Activated B cell treated with CpG ODN at 0.5 μM for 24 hours (primary cell): ENCODE data around the gene SRBD1. TPM values are rescaled to one million over a fixed set of nuclear protein-coding genes. Genes with fewer than 3 reads are reported as not detected.

Experiments
- ATAC-seq: fragments of 200-7000 bp; cut with Tn5 transposase; one replicate; pipeline ENCODE4 v1.10.0; 2021; ENCODE audit warnings: low read depth, mild to moderate bottlenecking, moderate library complexity
- CTCF ChIA-PET: fragments of 350-600 bp; sonication (Branson Sonifier 250); formaldehyde crosslinking; loops from one replicate; lab custom pipeline; 2021; ENCODE audit warnings: antibody characterized with exemption; lab: Charles Lee
- POLR2A ChIA-PET: fragments of 350-600 bp; sonication (Branson Sonifier 250); formaldehyde crosslinking; loops from one replicate; lab custom pipeline; 2021; ENCODE audit warnings: antibody characterized with exemption; lab: Charles Lee
- DNase-seq: peaks from one replicate; pipeline ENCODE4 v3.0.0; 2022
- H3K27ac Mint-ChIP-seq: one replicate; pipeline ENCODE4 v1.8.0; 2020; ENCODE audit warnings: mixed read lengths
- H3K27me3 Mint-ChIP-seq: one replicate; pipeline ENCODE4 v1.8.0; 2021; ENCODE audit warnings: mixed read lengths
- H3K36me3 Mint-ChIP-seq: one replicate; pipeline ENCODE4 v1.8.0; 2021; ENCODE audit warnings: low read depth, mixed read lengths
- H3K4me1 Mint-ChIP-seq: one replicate; pipeline ENCODE4 v1.8.0; 2021; ENCODE audit warnings: mixed read lengths
- H3K4me3 Mint-ChIP-seq: one replicate; pipeline ENCODE4 v1.8.0; 2020; ENCODE audit warnings: mild to moderate bottlenecking, mixed read lengths
- H3K9me3 Mint-ChIP-seq: one replicate; pipeline ENCODE4 v1.8.0; 2020; ENCODE audit warnings: mixed read lengths
- CTCF ChIP-seq: fragments of 200-600 bp; IDR thresholded peaks from one replicate; pipeline ENCODE4 v1.8.0; 2022; ENCODE audit warnings: antibody characterized with exemption, mild to moderate bottlenecking
- intact Hi-C: fragments of 100-400 bp; cut with micrococcal nuclease; formaldehyde crosslinking; loops from one replicate; pipeline ENCODE4 v1.15.1; 2024
- total RNA-seq: library from RNA; stranded (reverse); gene quantifications from 2 replicates; pipeline ENCODE4 v1.2.3, GENCODE V29; 2022

The SRBD1 gene
- total RNA-seq, 1 donor from 2014 or later = 20.2 TPM

DNA sequence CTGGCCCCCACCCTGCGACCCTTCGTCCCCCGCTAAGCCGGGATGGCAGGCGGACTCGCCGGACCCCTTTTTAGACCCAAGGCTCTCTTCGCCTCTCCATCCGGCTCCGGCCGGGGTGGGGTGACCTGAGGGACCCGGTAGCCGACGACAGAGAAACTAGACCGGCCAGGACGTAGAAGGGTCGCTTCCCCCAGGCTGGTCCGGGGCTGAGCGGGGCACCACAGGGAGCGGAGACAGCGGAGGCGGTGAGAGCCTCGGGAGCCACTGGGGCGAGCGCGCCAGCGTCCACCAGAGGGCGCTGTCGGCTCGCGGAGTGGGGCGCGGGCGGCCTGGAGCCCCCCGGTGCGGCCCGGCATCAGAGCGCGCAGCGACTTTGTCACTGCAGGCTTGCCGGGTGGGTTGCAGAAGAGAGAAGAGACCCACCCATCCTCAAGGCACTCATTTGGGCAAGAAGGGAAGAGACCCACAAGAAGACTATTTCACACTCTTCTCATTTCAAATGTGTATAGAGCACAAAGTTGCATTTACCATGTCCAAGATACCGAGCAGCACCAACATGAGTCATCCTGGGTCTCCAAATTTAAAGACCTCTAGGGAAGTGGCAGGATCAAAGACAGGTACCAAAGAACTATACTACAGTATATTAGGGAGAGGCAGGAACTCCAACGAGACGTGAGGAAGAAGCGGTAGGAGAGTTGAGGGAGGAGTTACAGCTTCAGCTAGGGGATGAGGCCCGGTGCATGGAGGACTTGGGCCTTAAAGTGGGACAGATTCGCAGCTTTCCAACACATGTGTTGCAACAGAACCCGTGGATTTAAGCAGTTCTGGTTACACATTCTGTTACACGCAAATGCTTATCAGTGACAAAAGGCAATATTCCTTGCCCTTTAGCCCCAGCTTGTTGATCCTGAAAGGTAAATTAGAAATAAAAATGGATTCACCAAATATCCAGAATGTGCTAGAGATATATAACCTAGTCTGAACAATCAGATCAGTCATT lies 32.8 kb upstream of the SRBD1 start:
- ChIA-PET POLR2A (no interaction called here), CTCF (interaction anchor here (0.8 to 1.7 kb wide), 20 partner anchors 55 to 350 kb away, joined by 3 to 24 read pairs (median 3); no protein-coding TSS in a partner anchor)
- no peaks in the 10 kb centered on the region for H3K9me3 Mint-ChIP-seq
- peak; percentile 83 for DNase-seq
- intact Hi-C loops = loop anchor here (1.0 to 2.0 kb wide), 8 partner anchors 33 to 817 kb away; partner anchors contain the start of gene SRBD1
- peaks cover 5% of the 10 kb centered on the region for H3K27me3 Mint-ChIP-seq
- peak; percentile 99 for ATAC-seq
- peaks cover 14% of the 10 kb centered on the region for H3K4me1 Mint-ChIP-seq
- peak overlapping the region; percentile 77 for H3K4me3 Mint-ChIP-seq
- no peak overlapping the region for H3K27ac Mint-ChIP-seq
- peak; percentile 95 for TF ChIP-seq CTCF
- no peaks in the 10 kb centered on the region for H3K36me3 Mint-ChIP-seq

- intact Hi-C loops = loop anchor here (1.0 to 2.0 kb wide), 8 partner anchors 32 to 818 kb away; partner anchors contain the start of gene SRBD1
- no peaks in the 10 kb centered on the region for H3K9me3 Mint-ChIP-seq
- DNase-seq (no peak), ATAC-seq (no peak)
- H3K36me3 Mint-ChIP-seq = no peaks in the 10 kb centered on the region
- POLR2A ChIA-PET = interaction anchor here (0.8 to 1.4 kb wide), 2 partner anchors 108 to 293 kb away, joined by 3 to 4 read pairs; no protein-coding TSS in a partner anchor
- H3K4me1 Mint-ChIP-seq = peaks cover 12% of the 10 kb centered on the region
- no peak for TF ChIP-seq CTCF
- peak overlapping the region; percentile 77 for H3K4me3 Mint-ChIP-seq
- CTCF ChIA-PET = interaction anchor here (0.8 to 1.7 kb wide), 5 partner anchors 135 to 350 kb away, joined by 3 to 23 read pairs (median 4); no protein-coding TSS in a partner anchor
- H3K27ac Mint-ChIP-seq = no peak overlapping the region
- H3K27me3 Mint-ChIP-seq = peaks cover 5% of the 10 kb centered on the region
These were observed 32.0 kb upstream of the SRBD1 start for GRCh38 chr2:45643095-45643494.

DNA sequence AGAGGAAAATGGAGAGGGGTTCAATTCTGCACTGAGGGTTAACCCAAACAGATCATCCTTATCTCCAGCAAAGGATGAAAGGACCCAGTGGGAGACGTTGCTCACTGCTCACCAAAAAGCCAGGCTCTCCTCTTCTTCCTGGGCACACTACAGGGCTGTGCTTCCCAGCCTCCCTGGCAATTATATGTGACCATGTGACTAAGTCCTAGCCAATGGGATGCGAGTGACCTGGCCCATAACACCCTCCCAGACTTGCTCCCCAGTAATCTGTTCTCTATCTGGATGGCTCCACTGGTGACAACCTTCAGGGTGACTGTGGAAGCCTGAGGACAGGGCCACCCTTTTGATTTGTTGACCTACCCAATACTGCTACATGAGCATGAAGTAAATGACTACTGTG lies 29.5 kb upstream of the SRBD1 start:
- Mint-ChIP-seq H3K4me3 (no peak overlapping the region), H3K9me3 (no peaks in the 10 kb centered on the region), H3K4me1 (peaks cover 7% of the 10 kb centered on the region), H3K27ac (no peak overlapping the region), H3K27me3 (peaks cover 5% of the 10 kb centered on the region), H3K36me3 (no peaks in the 10 kb centered on the region)
- TF ChIP-seq CTCF = no peak
- intact Hi-C loops = no loop called here
- POLR2A ChIA-PET = no interaction called here
- ATAC-seq (no peak), DNase-seq (no peak)
- CTCF ChIA-PET = interaction anchor here (2.8 kb wide), 1 partner anchor 295 kb away, joined by 14 read pairs; no protein-coding TSS in a partner anchor

DNA sequence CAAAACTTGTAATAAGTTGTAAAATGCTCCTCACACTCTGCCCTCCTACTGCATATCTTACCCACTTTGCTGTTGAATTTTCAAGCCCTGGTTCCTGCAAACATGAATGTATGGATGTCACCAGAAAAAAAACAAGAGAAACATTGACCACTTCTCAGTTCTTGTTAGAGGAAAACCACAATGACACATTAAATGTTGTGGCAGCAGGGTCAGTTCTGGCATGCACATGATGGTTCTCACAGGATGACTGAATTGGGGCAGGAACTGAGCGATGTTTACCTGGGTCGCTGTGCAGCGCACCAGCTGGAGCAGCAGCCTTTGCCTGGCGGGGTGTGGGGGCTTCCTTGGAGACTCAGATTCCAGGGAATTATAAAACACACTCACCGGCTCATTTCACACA lies 26.4 kb upstream of the SRBD1 start:
- ATAC-seq (no peak), DNase-seq (no peak)
- peaks cover 10% of the 10 kb centered on the region for H3K27me3 Mint-ChIP-seq
- H3K4me1 Mint-ChIP-seq = no peaks in the 10 kb centered on the region
- no peak overlapping the region for H3K4me3 Mint-ChIP-seq
- ChIA-PET POLR2A (no interaction called here), CTCF (no interaction called here)
- no peaks in the 10 kb centered on the region for H3K36me3 Mint-ChIP-seq
- intact Hi-C loops = no loop called here
- no peak for TF ChIP-seq CTCF
- H3K9me3 Mint-ChIP-seq = no peaks in the 10 kb centered on the region
- H3K27ac Mint-ChIP-seq = no peak overlapping the region

DNA sequence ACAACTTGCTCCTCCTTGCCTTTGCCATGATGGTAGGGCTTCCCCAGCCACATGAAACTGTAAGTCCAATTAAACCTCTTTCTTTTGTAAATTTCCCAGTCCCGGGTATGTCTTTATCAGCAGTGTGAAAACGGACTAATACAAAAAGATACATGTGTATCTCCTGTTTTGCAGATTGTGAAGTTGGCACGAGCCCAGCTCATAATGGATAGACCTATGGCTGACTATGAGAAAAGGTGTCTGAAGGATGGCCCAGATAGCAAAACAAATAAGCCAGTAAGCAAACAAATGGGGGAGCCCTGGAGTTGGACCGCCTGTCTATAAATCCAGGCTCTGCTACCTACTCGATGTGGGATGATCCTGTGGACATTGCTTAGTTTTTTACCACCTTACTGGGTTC lies 24.9 kb upstream of the SRBD1 start:
- CTCF ChIA-PET = no interaction called here
- intact Hi-C loops = no loop called here
- Mint-ChIP-seq H3K4me3 (no peak overlapping the region), H3K36me3 (no peaks in the 10 kb centered on the region), H3K4me1 (no peaks in the 10 kb centered on the region), H3K27me3 (peaks cover 19% of the 10 kb centered on the region), H3K9me3 (no peaks in the 10 kb centered on the region), H3K27ac (no peak overlapping the region)
- POLR2A ChIA-PET = no interaction called here
- no peak for ATAC-seq
- no peak for TF ChIP-seq CTCF
- no peak for DNase-seq
